ENCODE results near the gene PRKAR1B. TPM values are rescaled to one million over a fixed set of nuclear protein-coding genes. Genes with fewer than 3 reads are reported as not detected.
"Not testable (repeated sequence)": the region's sequence is repeated elsewhere in the genome, so short reads cannot be mapped to it uniquely, and the experiment has no call there.

PRKAR1B gene
- total RNA-seq, 1 experiment from 2014 or later: 6.9 TPM

GRCh38 chr7:750111-750905 is 23.2 kb upstream of the PRKAR1B start:
- no peaks in the 10 kb centered on the region for H3K9me3 ChIP-seq (replicated peaks)
- H3K4me1 ChIP-seq: no peaks in the 10 kb centered on the region
- H3K36me3 ChIP-seq: no peaks in the 10 kb centered on the region; the same call in 1 of the 2 replicates
- H3K4me3 ChIP-seq: no peak overlapping the region
- H3K27ac ChIP-seq: no peak overlapping the region
- H3K27me3 ChIP-seq: no peaks in the 10 kb centered on the region
- no peak for DNase-seq

- no peak overlapping the region for H3K4me3 ChIP-seq
- no peaks in the 10 kb centered on the region; the same call in 1 of the 2 replicates for H3K36me3 ChIP-seq
- no peaks in the 10 kb centered on the region for H3K27me3 ChIP-seq
- DNase-seq: no peak
- H3K27ac ChIP-seq: no peak overlapping the region
- no peaks in the 10 kb centered on the region for H3K9me3 ChIP-seq (replicated peaks)
- no peaks in the 10 kb centered on the region for H3K4me1 ChIP-seq
Observed at GRCh38 chr7:749140-749551, 22.1 kb upstream of the PRKAR1B start.

- Histone ChIP-seq H3K36me3 (no peaks in the 10 kb centered on the region; the same call in 1 of the 2 replicates), H3K27ac (no peak overlapping the region), H3K27me3 (no peaks in the 10 kb centered on the region), H3K4me1 (no peaks in the 10 kb centered on the region), H3K4me3 (no peak overlapping the region), H3K9me3 (replicated peaks) (no peaks in the 10 kb centered on the region)
- DNase-seq: no peak
Observed at GRCh38 chr7:748446-748845, 21.4 kb upstream of the PRKAR1B start.

GRCh38 chr7:747186-747585 is 20.1 kb upstream of the PRKAR1B start:
- no peak overlapping the region for H3K4me3 ChIP-seq

GRCh38 chr7:746155-747061 is 19.3 kb upstream of the PRKAR1B start:
- no peak for DNase-seq
- Histone ChIP-seq H3K4me1 (no peaks in the 10 kb centered on the region), H3K9me3 (replicated peaks) (no peaks in the 10 kb centered on the region), H3K4me3 (no peak overlapping the region), H3K27me3 (no peaks in the 10 kb centered on the region), H3K36me3 (no peaks in the 10 kb centered on the region; the same call in 1 of the 2 replicates), H3K27ac (no peak overlapping the region)

More at GRCh38 chr7:747186-747585, 20.1 kb upstream of the PRKAR1B start:
- no peaks in the 10 kb centered on the region for H3K27me3 ChIP-seq
- no peaks in the 10 kb centered on the region; the same call in 1 of the 2 replicates for H3K36me3 ChIP-seq
- DNase-seq: no peak
- no peaks in the 10 kb centered on the region for H3K9me3 ChIP-seq (replicated peaks)
- no peaks in the 10 kb centered on the region for H3K4me1 ChIP-seq
- H3K27ac ChIP-seq: no peak overlapping the region

GRCh38 chr7:745431-746154 is 18.5 kb upstream of the PRKAR1B start:
- no peak for DNase-seq
- Histone ChIP-seq H3K36me3 (no peaks in the 10 kb centered on the region; the same call in 1 of the 2 replicates), H3K4me1 (no peaks in the 10 kb centered on the region), H3K4me3 (no peak overlapping the region), H3K27me3 (no peaks in the 10 kb centered on the region), H3K9me3 (replicated peaks) (no peaks in the 10 kb centered on the region), H3K27ac (no peak overlapping the region)

- no peak for DNase-seq
- Histone ChIP-seq H3K4me3 (no peak overlapping the region), H3K27ac (no peak overlapping the region), H3K27me3 (no peaks in the 10 kb centered on the region), H3K36me3 (no peaks in the 10 kb centered on the region; the same call in 1 of the 2 replicates), H3K9me3 (replicated peaks) (no peaks in the 10 kb centered on the region), H3K4me1 (no peaks in the 10 kb centered on the region)
Observed at GRCh38 chr7:744854-745430, 17.9 kb upstream of the PRKAR1B start.

- H3K9me3 ChIP-seq (replicated peaks); H3K27me3 ChIP-seq; DNase-seq; H3K4me1 ChIP-seq; H3K4me3 ChIP-seq; H3K36me3 ChIP-seq; H3K27ac ChIP-seq: not testable (repeated sequence)
Observed at GRCh38 chr7:744128-744520, 17.0 kb upstream of the PRKAR1B start.

GRCh38 chr7:743341-744127 is 16.5 kb upstream of the PRKAR1B start:
- not testable (repeated sequence) for H3K27me3 ChIP-seq; H3K36me3 ChIP-seq; H3K27ac ChIP-seq; DNase-seq; H3K9me3 ChIP-seq (replicated peaks); H3K4me1 ChIP-seq; H3K4me3 ChIP-seq

- Histone ChIP-seq H3K27me3 (no peaks in the 10 kb centered on the region), H3K4me3 (no peak overlapping the region), H3K27ac (no peak overlapping the region), H3K9me3 (replicated peaks) (no peaks in the 10 kb centered on the region), H3K36me3 (no peaks in the 10 kb centered on the region; the same call in 1 of the 2 replicates), H3K4me1 (no peaks in the 10 kb centered on the region)
- no peak for DNase-seq
Observed at GRCh38 chr7:742791-743190, 15.7 kb upstream of the PRKAR1B start.

GRCh38 chr7:741850-742249 is 14.8 kb upstream of the PRKAR1B start:
- Histone ChIP-seq H3K4me3 (no peak overlapping the region), H3K9me3 (replicated peaks) (no peaks in the 10 kb centered on the region), H3K36me3 (no peaks in the 10 kb centered on the region; the same call in 1 of the 2 replicates), H3K27me3 (no peaks in the 10 kb centered on the region), H3K27ac (no peak overlapping the region), H3K4me1 (no peaks in the 10 kb centered on the region)
- no peak for DNase-seq

- no peaks in the 10 kb centered on the region for H3K27me3 ChIP-seq
- no peak overlapping the region for H3K4me3 ChIP-seq
- H3K4me1 ChIP-seq: no peaks in the 10 kb centered on the region
- H3K36me3 ChIP-seq: no peaks in the 10 kb centered on the region; the same call in 1 of the 2 replicates
- no peak for DNase-seq
- no peaks in the 10 kb centered on the region for H3K9me3 ChIP-seq (replicated peaks)
- H3K27ac ChIP-seq: no peak overlapping the region
Observed at GRCh38 chr7:741191-741671, 14.2 kb upstream of the PRKAR1B start.

GRCh38 chr7:739983-740942 is 13.2 kb upstream of the PRKAR1B start:
- Histone ChIP-seq H3K9me3 (replicated peaks) (no peaks in the 10 kb centered on the region), H3K4me3 (no peak overlapping the region), H3K36me3 (no peaks in the 10 kb centered on the region; the same call in 1 of the 2 replicates), H3K4me1 (no peaks in the 10 kb centered on the region), H3K27ac (no peak overlapping the region), H3K27me3 (no peaks in the 10 kb centered on the region)
- DNase-seq: no peak

Data from SJCRH30 (cell line).